Mesenchymal stem cell (in vitro differentiated cells and primary cell): ENCODE results near the gene IRF2BP2.

ENCODE experiments used
- DNase-seq: peaks from one replicate; pipeline ENCODE4 v3.0.0-alpha.2; 2013
- H2AFZ ChIP-seq: one replicate; pipeline ENCODE4 v1.6.1; 2013; ENCODE audit warnings: low read depth, mild to moderate bottlenecking, control low read depth, inconsistent platforms, low read length, moderate library complexity
- H2AK5ac ChIP-seq: 2 replicates; pipeline ENCODE4 v1.6.1; 2013; ENCODE audit warnings: low read length, moderate library complexity, mild to moderate bottlenecking, inconsistent platforms; ENCODE audit not compliant: severe bottlenecking
- H2BK120ac ChIP-seq: one replicate; pipeline ENCODE4 v1.6.1; 2013; ENCODE audit warnings: low read depth, mild to moderate bottlenecking, inconsistent platforms, low read length, moderate library complexity
- H2BK12ac ChIP-seq, 2 experiments: one replicate each; pipeline ENCODE4 v1.6.1; 2013; ENCODE audit warnings: inconsistent platforms in 2 of 2, low read length in 2 of 2, mild to moderate bottlenecking in 2 of 2, moderate library complexity in 2 of 2, control low read depth in 1 of 2
- H2BK15ac ChIP-seq: one replicate; pipeline ENCODE4 v1.6.1; 2013; ENCODE audit warnings: mild to moderate bottlenecking, low read depth, inconsistent platforms; ENCODE audit not compliant: poor library complexity, severe bottlenecking
- H2BK5ac ChIP-seq: 2 replicates; pipeline ENCODE4 v1.6.1; 2013; ENCODE audit warnings: low read depth, mild to moderate bottlenecking, low read length, control low read depth, inconsistent platforms; ENCODE audit not compliant: poor library complexity, severe bottlenecking
- H3K14ac ChIP-seq, 2 experiments: one replicate each; pipeline ENCODE4 v1.6.1; 2013; ENCODE audit warnings: inconsistent platforms in 2 of 2, low read length in 2 of 2, control low read depth in 1 of 2, mild to moderate bottlenecking in 1 of 2, moderate library complexity in 1 of 2
- H3K18ac ChIP-seq, 2 experiments: one replicate each; pipeline ENCODE4 v1.6.1; 2013; ENCODE audit warnings: inconsistent platforms in 2 of 2, low read length in 2 of 2, control low read depth in 1 of 2, low read depth in 1 of 2, mild to moderate bottlenecking in 1 of 2
- H3K23ac ChIP-seq, 2 experiments: one replicate each; pipeline ENCODE4 v1.6.1; 2013; ENCODE audit warnings: inconsistent platforms in 2 of 2, low read length in 2 of 2, mild to moderate bottlenecking in 2 of 2, moderate library complexity in 2 of 2, control low read depth in 1 of 2
- H3K27ac ChIP-seq: 2 replicates; pipeline ENCODE4 v1.5.1; 2013; ENCODE audit warnings: mild to moderate bottlenecking, moderate library complexity, low read length, control low read depth, inconsistent platforms; ENCODE audit not compliant: poor library complexity, severe bottlenecking
- H3K27me3 ChIP-seq, 2 experiments: 2 replicates each; pipeline versions ENCODE4 v1.6.1 to v1.7.0; 2013; ENCODE audit warnings: low read length in 2 of 2, mild to moderate bottlenecking in 2 of 2, moderate library complexity in 2 of 2, control low read depth in 1 of 2, inconsistent platforms in 1 of 2; ENCODE audit not compliant: control insufficient read depth in 1 of 2, insufficient read depth in 1 of 2
- H3K36me3 ChIP-seq, 2 experiments: 2 replicates each; pipeline versions ENCODE4 v1.6.1 to v1.7.0; 2013; ENCODE audit warnings: low read length in 2 of 2, control low read depth in 1 of 2, inconsistent platforms in 1 of 2, low read depth in 1 of 2, mild to moderate bottlenecking in 1 of 2; ENCODE audit not compliant: insufficient read depth in 2 of 2, control insufficient read depth in 1 of 2
- H3K4ac ChIP-seq, 2 experiments: one replicate each; pipeline ENCODE4 v1.6.1; 2013; ENCODE audit warnings: inconsistent platforms in 2 of 2, low read length in 2 of 2, mild to moderate bottlenecking in 2 of 2, moderate library complexity in 2 of 2, control low read depth in 1 of 2, low read depth in 1 of 2
- H3K4me1 ChIP-seq: 2 replicates; pipeline ENCODE4 v1.6.1; 2013; ENCODE audit warnings: low read depth, low read length, control low read depth; ENCODE audit not compliant: control insufficient read depth, insufficient read depth
- H3K4me2 ChIP-seq: 2 replicates; pipeline ENCODE4 v1.6.1; 2013; ENCODE audit warnings: low read length, mild to moderate bottlenecking, inconsistent platforms; ENCODE audit not compliant: poor library complexity, severe bottlenecking
- H3K4me3 ChIP-seq, 2 experiments: 2 replicates each; pipeline versions ENCODE4 v1.5.1 to v1.7.0; 2013; ENCODE audit warnings: low read length in 2 of 2, mild to moderate bottlenecking in 2 of 2, control low read depth in 1 of 2, low read depth in 1 of 2; ENCODE audit not compliant: insufficient read depth in 1 of 2
- H3K79me1 ChIP-seq: replicated peaks from 2 replicates; pipeline ENCODE4 v1.6.1; 2013; ENCODE audit warnings: mild to moderate bottlenecking, control low read depth, low read length, inconsistent platforms; ENCODE audit not compliant: poor library complexity, severe bottlenecking
- H3K9ac ChIP-seq: 2 replicates; pipeline ENCODE4 v1.7.0; 2013; ENCODE audit warnings: mild to moderate bottlenecking, low read length, moderate library complexity
- H3K9me3 ChIP-seq: 2 replicates; pipeline ENCODE4 v1.7.0; 2013; ENCODE audit warnings: mild to moderate bottlenecking, low read length; ENCODE audit not compliant: control insufficient read depth
- H4K8ac ChIP-seq: one replicate; pipeline ENCODE4 v1.6.1; 2013; ENCODE audit warnings: inconsistent platforms, mild to moderate bottlenecking, low read length, moderate library complexity
- H4K91ac ChIP-seq: one replicate; pipeline ENCODE4 v1.6.1; 2013; ENCODE audit warnings: mild to moderate bottlenecking, low read length, inconsistent platforms
- WGBS: methylation state at CpG from one replicate; pipeline ENCODE4 v1.1.7; 2013; ENCODE audit warnings: mixed read lengths; 5-methylcytosine and 5-hydroxymethylcytosine counted together

IRF2BP2 gene

GRCh38 chr1:234634387-234634786, 24.4 kb upstream of the IRF2BP2 start:
- WGBS: 95% methylated on average over 5 of the region's 7 CpGs
- H2AFZ ChIP-seq: no peak overlapping the region
- no peak overlapping the region for H3K4ac ChIP-seq
- H3K27me3 ChIP-seq: no peaks in the 10 kb centered on the region
- H3K36me3 ChIP-seq: no peaks in the 10 kb centered on the region
- no peak overlapping the region for H2AK5ac ChIP-seq
- no peak overlapping the region for H3K18ac ChIP-seq
- no peak overlapping the region for H4K91ac ChIP-seq
- H3K9ac ChIP-seq: no peak overlapping the region
- no peak overlapping the region for H2BK15ac ChIP-seq
- H3K14ac ChIP-seq: no peak overlapping the region
- no peak overlapping the region for H3K23ac ChIP-seq
- no peaks in the 10 kb centered on the region for H3K9me3 ChIP-seq
- no peak overlapping the region for H3K27ac ChIP-seq
- H2BK120ac ChIP-seq: no peak overlapping the region
- no peak overlapping the region for H4K8ac ChIP-seq
- H2BK12ac ChIP-seq: no peak overlapping the region
- H2BK5ac ChIP-seq: no peak overlapping the region
- H3K79me1 ChIP-seq: no peaks in the 10 kb centered on the region
- peaks cover 3% of the 10 kb centered on the region for H3K4me1 ChIP-seq
- H3K4me2 ChIP-seq: no peak overlapping the region
- no peak overlapping the region for H3K4me3 ChIP-seq
- no peak for DNase-seq

GRCh38 chr1:234633246-234634003, 23.4 kb upstream of the IRF2BP2 start:
- H3K9ac ChIP-seq: no peak overlapping the region
- no peaks in the 10 kb centered on the region for H3K27me3 ChIP-seq
- 98% methylated on average over 5 of the region's 6 CpGs for WGBS
- H3K4me3 ChIP-seq: no peak overlapping the region
- H2BK12ac ChIP-seq: no peak overlapping the region
- no peaks in the 10 kb centered on the region for H3K9me3 ChIP-seq
- H2AK5ac ChIP-seq: no peak overlapping the region
- H3K18ac ChIP-seq: no peak overlapping the region
- H2BK5ac ChIP-seq: no peak overlapping the region
- H3K14ac ChIP-seq: no peak overlapping the region
- no peak overlapping the region for H4K91ac ChIP-seq
- no peaks in the 10 kb centered on the region for H3K36me3 ChIP-seq
- H3K4ac ChIP-seq: no peak overlapping the region
- H3K4me1 ChIP-seq: peaks cover 3% of the 10 kb centered on the region
- DNase-seq: no peak
- H4K8ac ChIP-seq: no peak overlapping the region
- no peak overlapping the region for H2AFZ ChIP-seq
- H2BK15ac ChIP-seq: no peak overlapping the region
- H3K4me2 ChIP-seq: no peak overlapping the region
- no peak overlapping the region for H2BK120ac ChIP-seq
- no peaks in the 10 kb centered on the region for H3K79me1 ChIP-seq
- H3K23ac ChIP-seq: no peak overlapping the region
- H3K27ac ChIP-seq: no peak overlapping the region

- Histone ChIP-seq H2BK120ac (no peak overlapping the region), H3K9ac (peak overlapping the region; percentile 74), H4K91ac (no peak overlapping the region), H3K4me3 (peak overlapping the region in 1 of 2 experiments; percentile 21), H3K9me3 (no peaks in the 10 kb centered on the region), H2BK5ac (no peak overlapping the region), H2AFZ (no peak overlapping the region), H4K8ac (no peak overlapping the region), H3K27me3 (no peaks in the 10 kb centered on the region), H3K4me1 (peaks cover 5% of the 10 kb centered on the region), H3K14ac (no peak overlapping the region), H3K36me3 (no peaks in the 10 kb centered on the region), H2AK5ac (no peak overlapping the region), H3K4me2 (no peak overlapping the region), H3K27ac (peak overlapping the region; percentile 82), H3K4ac (no peak overlapping the region), H2BK12ac (no peak overlapping the region), H3K23ac (no peak overlapping the region), H3K18ac (no peak overlapping the region), H2BK15ac (no peak overlapping the region), H3K79me1 (no peaks in the 10 kb centered on the region)
- no peak for DNase-seq
These were observed 22.2 kb upstream of the IRF2BP2 start for GRCh38 chr1:234632225-234632624.

GRCh38 chr1:234631721-234632125, 21.7 kb upstream of the IRF2BP2 start:
- no peaks in the 10 kb centered on the region for H3K27me3 ChIP-seq
- no peak overlapping the region for H2BK5ac ChIP-seq
- H3K23ac ChIP-seq: no peak overlapping the region
- no peak overlapping the region for H2BK15ac ChIP-seq
- H3K18ac ChIP-seq: no peak overlapping the region
- H3K27ac ChIP-seq: peak overlapping the region; percentile 82
- H3K9me3 ChIP-seq: no peaks in the 10 kb centered on the region
- no peak overlapping the region for H2AK5ac ChIP-seq
- no peak overlapping the region for H3K4me2 ChIP-seq
- H4K8ac ChIP-seq: no peak overlapping the region
- H3K4me1 ChIP-seq: peaks cover 5% of the 10 kb centered on the region
- H2AFZ ChIP-seq: no peak overlapping the region
- H3K4me3 ChIP-seq: peak overlapping the region in 1 of 2 experiments; percentile 21
- no CpG with 5 or more reads among the region's 1 CpG for WGBS
- no peak overlapping the region for H3K14ac ChIP-seq
- no peaks in the 10 kb centered on the region for H3K79me1 ChIP-seq
- no peaks in the 10 kb centered on the region for H3K36me3 ChIP-seq
- DNase-seq: peak; percentile 58
- no peak overlapping the region for H3K4ac ChIP-seq
- H4K91ac ChIP-seq: no peak overlapping the region
- H3K9ac ChIP-seq: peak overlapping the region; percentile 74
- H2BK12ac ChIP-seq: no peak overlapping the region
- no peak overlapping the region for H2BK120ac ChIP-seq
